ENCODE results near the gene SNX7. TPM values are rescaled to one million over a fixed set of nuclear protein-coding genes. Genes with fewer than 3 reads are reported as not detected.

The SNX7 gene
- total and polyA plus RNA-seq, 2 donors (not counting 1 experiment from before 2014, with no cell fraction given): 48.6 to 60.9 TPM

DNA sequence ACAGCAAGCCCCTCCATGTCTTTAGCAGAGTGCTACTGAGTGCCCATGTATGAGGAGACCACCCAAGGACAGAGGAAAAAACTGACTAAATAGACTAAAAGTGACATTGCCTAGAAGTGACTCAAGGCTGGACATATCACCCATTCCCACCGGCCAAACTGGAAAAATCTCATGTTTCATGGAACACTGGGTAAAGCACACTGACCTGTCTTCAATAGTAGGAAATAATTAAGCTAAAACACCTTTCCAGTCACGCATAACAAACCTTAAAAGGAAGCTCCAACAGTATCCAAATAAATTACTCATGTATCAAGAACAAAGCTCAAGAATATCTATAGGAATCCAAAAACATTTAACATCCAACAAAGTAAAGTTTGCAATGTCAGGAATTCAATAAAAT, 120.4 kb downstream of the SNX7 start:
- H3K4me3 ChIP-seq (replicated peaks in 1 of 4; ENCODE audit: control extremely low read depth in 1 of 4, insufficient read depth in 1 of 4, low read depth in 3 of 4, low read length in 4 of 4): no peak overlapping the region
- no peak for DNase-seq (ENCODE audit: low read depth in 2 of 2)
- H3K27me3 ChIP-seq (ENCODE audit: control insufficient read depth, insufficient read depth, low read length): no peaks in the 10 kb centered on the region
- no peaks in the 10 kb centered on the region for H3K4me1 ChIP-seq (ENCODE audit: control insufficient read depth, extremely low read depth, insufficient read depth, low read length)
- H3K36me3 ChIP-seq (ENCODE audit: control insufficient read depth, insufficient read depth, low read length): no peaks in the 10 kb centered on the region
- H3K79me2 ChIP-seq (ENCODE audit: control insufficient read depth, insufficient read depth, low read length): no peaks in the 10 kb centered on the region
- TF ChIP-seq, protein P1, sequence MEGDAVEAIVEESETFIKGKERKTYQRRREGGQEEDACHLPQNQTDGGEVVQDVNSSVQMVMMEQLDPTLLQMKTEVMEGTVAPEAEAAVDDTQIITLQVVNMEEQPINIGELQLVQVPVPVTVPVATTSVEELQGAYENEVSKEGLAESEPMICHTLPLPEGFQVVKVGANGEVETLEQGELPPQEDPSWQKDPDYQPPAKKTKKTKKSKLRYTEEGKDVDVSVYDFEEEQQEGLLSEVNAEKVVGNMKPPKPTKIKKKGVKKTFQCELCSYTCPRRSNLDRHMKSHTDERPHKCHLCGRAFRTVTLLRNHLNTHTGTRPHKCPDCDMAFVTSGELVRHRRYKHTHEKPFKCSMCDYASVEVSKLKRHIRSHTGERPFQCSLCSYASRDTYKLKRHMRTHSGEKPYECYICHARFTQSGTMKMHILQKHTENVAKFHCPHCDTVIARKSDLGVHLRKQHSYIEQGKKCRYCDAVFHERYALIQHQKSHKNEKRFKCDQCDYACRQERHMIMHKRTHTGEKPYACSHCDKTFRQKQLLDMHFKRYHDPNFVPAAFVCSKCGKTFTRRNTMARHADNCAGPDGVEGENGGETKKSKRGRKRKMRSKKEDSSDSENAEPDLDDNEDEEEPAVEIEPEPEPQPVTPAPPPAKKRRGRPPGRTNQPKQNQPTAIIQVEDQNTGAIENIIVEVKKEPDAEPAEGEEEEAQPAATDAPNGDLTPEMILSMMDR (conservative IDR thresholded peaks at IDR 0.05 in 1 of 2, IDR thresholded peaks at IDR 0.05 in 1 of 2; ENCODE audit: low read depth in 1 of 2, low read length in 2 of 2): no peak
- TF ChIP-seq EZH2 (IDR thresholded peaks at IDR 0.05; ENCODE audit: low read length, missing control alignments): no peak
- H3K27ac ChIP-seq (ENCODE audit: insufficient read depth, low read length): no peak overlapping the region
- H3K9ac ChIP-seq (ENCODE audit: insufficient read depth, low read length): no peak overlapping the region
- H3K4me2 ChIP-seq (ENCODE audit: extremely low read depth, insufficient read depth, low read length): no peak overlapping the region
- no peaks in the 10 kb centered on the region for H3K9me3 ChIP-seq (ENCODE audit: control insufficient read depth, insufficient read depth, low read depth, low read length)
- H2AFZ ChIP-seq (ENCODE audit: low read length): no peak overlapping the region
- H4K20me1 ChIP-seq (ENCODE audit: control insufficient read depth, extremely low read depth, insufficient read depth, low read length): no peaks in the 10 kb centered on the region

DNA sequence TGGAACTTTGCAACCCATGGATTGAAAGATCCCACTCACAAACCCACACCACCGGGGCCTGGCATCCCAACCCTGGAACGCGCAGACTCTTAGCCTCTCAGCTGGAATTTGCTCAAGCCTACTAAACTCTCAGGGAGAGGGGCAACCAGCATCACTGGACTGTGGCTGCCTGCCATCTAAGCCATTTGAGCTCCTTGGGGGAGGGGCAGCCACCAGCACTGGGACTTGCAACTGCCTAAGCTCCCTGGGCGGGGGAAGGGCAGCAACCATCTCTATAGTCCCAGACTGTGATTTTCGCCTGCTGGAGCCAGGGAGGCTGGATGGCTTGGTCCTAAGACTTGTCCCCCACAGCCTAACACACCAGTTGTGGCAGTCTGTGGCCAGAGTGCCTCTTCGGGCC, 122.3 kb downstream of the SNX7 start:
- Histone ChIP-seq H3K27me3 (ENCODE audit: control insufficient read depth, insufficient read depth, low read length) (no peaks in the 10 kb centered on the region), H3K9me3 (ENCODE audit: control insufficient read depth, insufficient read depth, low read depth, low read length) (no peaks in the 10 kb centered on the region), H3K4me2 (ENCODE audit: extremely low read depth, insufficient read depth, low read length) (no peak overlapping the region), H3K27ac (ENCODE audit: insufficient read depth, low read length) (no peak overlapping the region), H4K20me1 (ENCODE audit: control insufficient read depth, extremely low read depth, insufficient read depth, low read length) (no peaks in the 10 kb centered on the region), H3K4me3 (replicated peaks in 1 of 4; ENCODE audit: control extremely low read depth in 1 of 4, insufficient read depth in 1 of 4, low read depth in 3 of 4, low read length in 4 of 4) (no peak overlapping the region), H2AFZ (ENCODE audit: low read length) (no peak overlapping the region), H3K9ac (ENCODE audit: insufficient read depth, low read length) (no peak overlapping the region), H3K4me1 (ENCODE audit: control insufficient read depth, extremely low read depth, insufficient read depth, low read length) (no peaks in the 10 kb centered on the region), H3K36me3 (ENCODE audit: control insufficient read depth, insufficient read depth, low read length) (no peaks in the 10 kb centered on the region), H3K79me2 (ENCODE audit: control insufficient read depth, insufficient read depth, low read length) (no peaks in the 10 kb centered on the region)
- no peak for DNase-seq (ENCODE audit: low read depth in 2 of 2)
- TF ChIP-seq, protein P1 (conservative IDR thresholded peaks at IDR 0.05 in 1 of 2, IDR thresholded peaks at IDR 0.05 in 1 of 2; ENCODE audit: low read depth in 1 of 2, low read length in 2 of 2): no peak
- no peak for TF ChIP-seq EZH2 (IDR thresholded peaks at IDR 0.05; ENCODE audit: low read length, missing control alignments)

DNA sequence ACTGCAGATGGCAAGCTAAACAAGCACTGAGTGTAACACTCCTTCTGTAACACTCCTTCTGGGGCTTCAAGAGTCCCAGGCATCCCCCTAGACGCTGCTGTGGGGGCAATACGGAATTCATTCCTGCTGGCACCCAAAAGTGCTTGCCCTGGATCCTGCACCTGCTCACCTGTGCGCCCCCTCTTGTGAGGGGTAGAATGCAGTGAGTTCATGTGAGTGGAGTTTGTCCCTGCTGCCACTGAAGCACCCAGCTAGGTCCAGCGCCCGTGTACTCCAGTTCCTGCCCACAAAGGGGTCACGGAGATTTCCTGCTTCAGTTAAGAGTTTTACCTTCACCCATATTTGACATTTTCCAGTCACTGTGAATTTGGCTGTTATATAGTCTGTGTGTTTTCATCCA, 130.0 kb downstream of the SNX7 start:
- no peak overlapping the region for H3K4me3 ChIP-seq (replicated peaks in 1 of 4; ENCODE audit: control extremely low read depth in 1 of 4, insufficient read depth in 1 of 4, low read depth in 3 of 4, low read length in 4 of 4)
- H4K20me1 ChIP-seq (ENCODE audit: control insufficient read depth, extremely low read depth, insufficient read depth, low read length): no peaks in the 10 kb centered on the region
- H3K27ac ChIP-seq (ENCODE audit: insufficient read depth, low read length): no peak overlapping the region
- H2AFZ ChIP-seq (ENCODE audit: low read length): no peak overlapping the region
- no peaks in the 10 kb centered on the region for H3K79me2 ChIP-seq (ENCODE audit: control insufficient read depth, insufficient read depth, low read length)
- H3K36me3 ChIP-seq (ENCODE audit: control insufficient read depth, insufficient read depth, low read length): no peaks in the 10 kb centered on the region
- TF ChIP-seq, protein P1 (conservative IDR thresholded peaks at IDR 0.05 in 1 of 2, IDR thresholded peaks at IDR 0.05 in 1 of 2; ENCODE audit: low read depth in 1 of 2, low read length in 2 of 2): no peak
- TF ChIP-seq EZH2 (IDR thresholded peaks at IDR 0.05; ENCODE audit: low read length, missing control alignments): no peak
- H3K9me3 ChIP-seq (ENCODE audit: control insufficient read depth, insufficient read depth, low read depth, low read length): no peaks in the 10 kb centered on the region
- no peak overlapping the region for H3K4me2 ChIP-seq (ENCODE audit: extremely low read depth, insufficient read depth, low read length)
- no peak for DNase-seq (ENCODE audit: low read depth in 2 of 2)
- H3K4me1 ChIP-seq (ENCODE audit: control insufficient read depth, extremely low read depth, insufficient read depth, low read length): no peaks in the 10 kb centered on the region
- no peak overlapping the region for H3K9ac ChIP-seq (ENCODE audit: insufficient read depth, low read length)
- H3K27me3 ChIP-seq (ENCODE audit: control insufficient read depth, insufficient read depth, low read length): no peaks in the 10 kb centered on the region
